ENCODE data around the gene TET3. TPM values are rescaled to one million over a fixed set of nuclear protein-coding genes. Genes with fewer than 3 reads are reported as not detected.
A peak's percentile ranks its signal among the peaks of the same experiment; 100 is the strongest.

The TET3 gene
- total RNA-seq, 2 donors from 2014 or later: 23.5 to 26.3 TPM

- peaks cover 39% of the 10 kb centered on the region for H3K4me1 Mint-ChIP-seq
- no peak for DNase-seq
- H3K27me3 Mint-ChIP-seq (ENCODE audit: insufficient read depth): peaks cover 60% of the 10 kb centered on the region
- no peak overlapping the region for H3K27ac ChIP-seq (ENCODE audit: low read depth, low read length)
- H3K27ac Mint-ChIP-seq: no peak overlapping the region
- H3K9me3 Mint-ChIP-seq: no peaks in the 10 kb centered on the region
- 83 to 88% methylated on average over 7 of the region's 7 CpGs for WGBS, 2 experiments (ENCODE audit: insufficient coverage in 1 of 2, insufficient read length in 1 of 2)
- H3K4me3 ChIP-seq (ENCODE audit: low read length): no peak overlapping the region
- peaks cover 9% of the 10 kb centered on the region for H3K27me3 ChIP-seq (ENCODE audit: control insufficient read depth, insufficient read depth, low read length, poor library complexity, severe bottlenecking)
- no peaks in the 10 kb centered on the region for H3K9me3 ChIP-seq (ENCODE audit: control insufficient read depth, low read length)
- peak overlapping the region; percentile 62 for H3K4me3 Mint-ChIP-seq
- H3K9ac ChIP-seq (ENCODE audit: extremely low read depth, low read length, poor library complexity, severe bottlenecking): no peak overlapping the region
- H3K36me3 ChIP-seq (ENCODE audit: control insufficient read depth, insufficient read depth, low read length): peaks cover 8% of the 10 kb centered on the region
- TF ChIP-seq CTCF (conservative IDR thresholded peaks at IDR 0.05): no peak
- peaks cover 8% of the 10 kb centered on the region for H3K36me3 Mint-ChIP-seq (ENCODE audit: low read depth)
- H3K4me1 ChIP-seq (ENCODE audit: control insufficient read depth, insufficient read depth, low read length): peaks cover 13% of the 10 kb centered on the region
These were observed 2.5 kb upstream of the TET3 start for GRCh38 chr2:73982140-73982617.

- Histone ChIP-seq H3K9me3 (ENCODE audit: control insufficient read depth, low read length) (no peaks in the 10 kb centered on the region), H3K9ac (ENCODE audit: extremely low read depth, low read length, poor library complexity, severe bottlenecking) (peak overlapping the region; percentile 78), H3K36me3 (ENCODE audit: control insufficient read depth, insufficient read depth, low read length) (peaks cover 8% of the 10 kb centered on the region), H3K4me1 (ENCODE audit: control insufficient read depth, insufficient read depth, low read length) (peaks cover 18% of the 10 kb centered on the region), H3K4me3 (ENCODE audit: low read length) (peak overlapping the region; percentile 78), H3K27ac (ENCODE audit: low read depth, low read length) (peak overlapping the region; percentile 52), H3K27me3 (ENCODE audit: control insufficient read depth, insufficient read depth, low read length, poor library complexity, severe bottlenecking) (peaks cover 9% of the 10 kb centered on the region)
- Mint-ChIP-seq H3K27me3 (ENCODE audit: insufficient read depth) (peaks cover 49% of the 10 kb centered on the region), H3K36me3 (ENCODE audit: low read depth) (peaks cover 10% of the 10 kb centered on the region), H3K27ac (peak overlapping the region; percentile 76), H3K4me3 (peak overlapping the region; percentile 65), H3K9me3 (no peaks in the 10 kb centered on the region), H3K4me1 (peaks cover 53% of the 10 kb centered on the region)
- WGBS, 2 experiments (ENCODE audit: insufficient coverage in 1 of 2, insufficient read length in 1 of 2): 14 to 17% methylated on average over 22 to 35 of the region's 35 CpGs
- peak; percentile 46 for TF ChIP-seq CTCF (conservative IDR thresholded peaks at IDR 0.05)
- DNase-seq: peak; percentile 87
These were observed 1.1 kb upstream of the TET3 start for GRCh38 chr2:73983322-73984202.

- no peaks in the 10 kb centered on the region for H3K9me3 ChIP-seq (ENCODE audit: control insufficient read depth, low read length)
- Mint-ChIP-seq H3K4me1 (peaks cover 60% of the 10 kb centered on the region), H3K27ac (no peak overlapping the region), H3K27me3 (ENCODE audit: insufficient read depth) (peaks cover 35% of the 10 kb centered on the region), H3K9me3 (no peaks in the 10 kb centered on the region), H3K36me3 (ENCODE audit: low read depth) (peaks cover 19% of the 10 kb centered on the region), H3K4me3 (peak overlapping the region; percentile 69)
- no peak overlapping the region for H3K9ac ChIP-seq (ENCODE audit: extremely low read depth, low read length, poor library complexity, severe bottlenecking)
- H3K27me3 ChIP-seq (ENCODE audit: control insufficient read depth, insufficient read depth, low read length, poor library complexity, severe bottlenecking): peaks cover 9% of the 10 kb centered on the region
- DNase-seq: peak; percentile 83
- H3K27ac ChIP-seq (ENCODE audit: low read depth, low read length): no peak overlapping the region
- H3K4me3 ChIP-seq (ENCODE audit: low read length): no peak overlapping the region
- peaks cover 14% of the 10 kb centered on the region for H3K36me3 ChIP-seq (ENCODE audit: control insufficient read depth, insufficient read depth, low read length)
- H3K4me1 ChIP-seq (ENCODE audit: control insufficient read depth, insufficient read depth, low read length): peaks cover 18% of the 10 kb centered on the region
- 1% methylated on average over 49 of the region's 58 CpGs; no CpG with 5 or more reads in 1 of the 2 experiments for WGBS, 2 experiments (ENCODE audit: insufficient coverage in 1 of 2, insufficient read length in 1 of 2)
- no peak for TF ChIP-seq CTCF (conservative IDR thresholded peaks at IDR 0.05)
These were observed 205 bp downstream of the TET3 start for GRCh38 chr2:73984922-73985307.
